GM18909 (cell line): Measurements from ENCODE around the gene VPREB3.

Source experiments
- ATAC-seq: cut with Tn5 transposase; IDR thresholded peaks from one replicate; pipeline ENCODE4 v1.9.1; 2021; ENCODE audit warnings: mild to moderate bottlenecking; ENCODE audit not compliant: unreplicated experiment, poor library complexity

VPREB3 gene

GRCh38 chr22:23705358-23705757 is 48.9 kb downstream of the VPREB3 start:
- ATAC-seq: no peak

- no peak for ATAC-seq
These were observed 49.4 kb downstream of the VPREB3 start for GRCh38 chr22:23704829-23705228.

- no peak for ATAC-seq
These were observed 50.2 kb downstream of the VPREB3 start for GRCh38 chr22:23704062-23704461.
